HepG2 (cell line): ENCODE results near the gene ARFGAP3. TPM values are rescaled to one million over a fixed set of nuclear protein-coding genes. Genes with fewer than 3 reads are reported as not detected.
A peak's percentile ranks its signal among the peaks of the same experiment; 100 is the strongest.

Experiments used
- ETV6 ChIP-seq: sonication (generic); formaldehyde crosslinking; conservative IDR thresholded peaks from 2 replicates; pipeline ENCODE4 v1.4.0; 2020; ENCODE audit warnings: missing genetic modification reagents
- SRY ChIP-seq: sonication (generic); formaldehyde crosslinking; IDR thresholded peaks from 2 replicates; pipeline ENCODE4 v1.8.0; 2022; ENCODE audit warnings: mild to moderate bottlenecking, missing genetic modification reagents
- TBP ChIP-seq: sonication (generic); formaldehyde crosslinking; IDR thresholded peaks from 2 replicates; pipeline ENCODE4 v1.5.0; 2020; ENCODE audit warnings: missing genetic modification reagents
- ZBTB20 ChIP-seq: sonication (generic); formaldehyde crosslinking; IDR thresholded peaks from 2 replicates; pipeline ENCODE4 v1.8.1; 2023; ENCODE audit warnings: missing genetic modification reagents, low read depth, mild to moderate bottlenecking, borderline replicate concordance
- ZBTB8A ChIP-seq: sonication (generic); formaldehyde crosslinking; IDR thresholded peaks from 2 replicates; pipeline ENCODE4 v1.4.0; 2020; ENCODE audit warnings: mild to moderate bottlenecking, low read depth, missing genetic modification reagents, borderline replicate concordance
- ZNF382 ChIP-seq: sonication (generic); formaldehyde crosslinking; IDR thresholded peaks from 2 replicates; pipeline ENCODE4 v1.5.0; 2020; ENCODE audit warnings: missing genetic modification reagents, mild to moderate bottlenecking, borderline replicate concordance
- polyA plus RNA-seq, 8 experiments: library from polyadenylated mRNA; depleted of rRNA in 3 of 8; stranded (reverse) in 7 of 8; unstranded in 1 of 8; fragments of >200 nt; fragmentation: Illumina TruSeq in 4 of 8; extraction: Trizol in 4 of 8; gene quantifications; 2 replicates each; pipeline versions ENCODE4 v1.2.1 to v1.2.3, GENCODE V29; 2011 to 2016; ENCODE audit warnings: low read depth in 4 of 8, missing spikeins in 1 of 8, mixed read lengths in 1 of 8; ENCODE audit not compliant: insufficient read depth in 1 of 8
- total RNA-seq, 5 experiments: library from RNA; depleted of rRNA; stranded (reverse); fragments of >200 nt; fragmentation: Illumina TruSeq; extraction: Trizol; gene quantifications; 2 replicates each; pipeline ENCODE4 v1.2.3, GENCODE V29; 2016; ENCODE audit warnings: low read depth in 1 of 5
- TF ChIP-seq, protein P1 (sequence below): sonication (generic); formaldehyde crosslinking; IDR thresholded peaks from 2 replicates; pipeline ENCODE4 v1.8.0; 2022; ENCODE audit warnings: mild to moderate bottlenecking, missing genetic modification reagents, borderline replicate concordance
- TF ChIP-seq, protein P2 (sequence below): sonication (generic); formaldehyde crosslinking; IDR thresholded peaks from 2 replicates; pipeline ENCODE4 v1.5.1; 2020; ENCODE audit warnings: mild to moderate bottlenecking, moderate library complexity, missing genetic modification reagents
- TF ChIP-seq, protein P3 (sequence below): sonication (generic); formaldehyde crosslinking; IDR thresholded peaks from 2 replicates; pipeline ENCODE4 v1.8.0; 2023; ENCODE audit warnings: mild to moderate bottlenecking, missing genetic modification reagents
- TF ChIP-seq, protein P4 (sequence below): sonication (generic); formaldehyde crosslinking; IDR thresholded peaks from 2 replicates; pipeline ENCODE4 v1.4.0; 2020; ENCODE audit warnings: missing genetic modification reagents
- TF ChIP-seq, protein P5 (sequence below): sonication (generic); formaldehyde crosslinking; IDR thresholded peaks from 2 replicates; pipeline ENCODE4 v1.5.1; 2020; ENCODE audit warnings: missing genetic modification reagents, mild to moderate bottlenecking, borderline replicate concordance
- TF ChIP-seq, protein P6 (sequence below): sonication (generic); formaldehyde crosslinking; IDR thresholded peaks from 2 replicates; pipeline ENCODE4 v1.8.0; 2022; ENCODE audit warnings: missing genetic modification reagents, mild to moderate bottlenecking, inconsistent platforms, borderline replicate concordance
- TF ChIP-seq, protein P7 (sequence below): sonication (generic); formaldehyde crosslinking; IDR thresholded peaks from 2 replicates; pipeline ENCODE4 v1.4.0; 2020; ENCODE audit warnings: missing genetic modification reagents, mild to moderate bottlenecking, borderline replicate concordance

ARFGAP3 gene
- total and polyA plus RNA-seq, 2 of the 13 experiments (the other 11 are each of a cell fraction or from before 2014, with no cell fraction given): 41.7 to 61.6 TPM

DNA sequence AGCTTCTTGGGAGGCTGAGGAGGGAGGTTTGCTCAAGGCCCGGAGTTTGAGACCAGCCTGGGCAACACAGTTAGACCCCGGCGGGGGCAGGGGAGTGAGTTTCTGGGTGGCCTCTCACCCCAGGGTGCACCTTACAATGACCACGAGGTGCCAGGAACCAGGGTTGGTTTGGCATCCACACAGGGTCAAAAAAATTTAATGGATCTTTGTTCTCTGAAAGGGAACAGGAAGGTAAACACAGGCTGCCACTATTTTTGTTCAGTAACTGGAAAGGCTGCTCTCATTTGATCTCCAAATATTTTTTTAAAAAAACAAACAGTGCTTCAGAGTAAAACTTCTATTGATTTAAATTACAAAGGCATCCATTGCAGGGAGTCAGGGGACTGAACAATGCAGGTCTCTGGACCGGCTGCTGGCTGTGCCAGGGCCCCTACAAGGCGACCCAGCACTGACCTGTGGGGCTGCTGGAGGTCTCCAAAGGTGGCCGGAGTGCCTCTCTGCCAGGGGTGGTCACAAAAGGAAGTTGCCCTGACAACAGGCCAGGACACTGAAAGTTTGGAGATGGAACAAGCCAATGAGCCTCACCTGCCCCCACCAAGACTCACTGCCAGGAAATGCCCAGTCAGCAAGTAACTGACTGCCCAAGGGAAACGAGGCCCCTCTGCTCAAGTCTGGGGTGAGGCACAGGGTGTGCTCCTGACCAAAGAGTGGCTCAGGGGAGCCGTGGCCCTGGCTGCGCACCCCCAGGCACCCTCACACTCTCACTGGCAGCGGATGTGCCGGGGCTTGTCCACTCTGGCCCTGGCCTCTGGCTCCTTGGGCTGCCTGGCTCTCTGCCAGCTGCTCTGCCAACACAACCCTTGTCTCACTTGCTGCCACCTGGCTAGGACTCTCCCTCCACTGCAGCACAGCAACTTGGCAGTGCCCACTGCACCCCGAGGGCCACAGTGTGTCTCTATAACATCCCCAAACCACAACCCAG, 51.8 kb downstream of the ARFGAP3 start (continued):
- TF ChIP-seq, protein P1, sequence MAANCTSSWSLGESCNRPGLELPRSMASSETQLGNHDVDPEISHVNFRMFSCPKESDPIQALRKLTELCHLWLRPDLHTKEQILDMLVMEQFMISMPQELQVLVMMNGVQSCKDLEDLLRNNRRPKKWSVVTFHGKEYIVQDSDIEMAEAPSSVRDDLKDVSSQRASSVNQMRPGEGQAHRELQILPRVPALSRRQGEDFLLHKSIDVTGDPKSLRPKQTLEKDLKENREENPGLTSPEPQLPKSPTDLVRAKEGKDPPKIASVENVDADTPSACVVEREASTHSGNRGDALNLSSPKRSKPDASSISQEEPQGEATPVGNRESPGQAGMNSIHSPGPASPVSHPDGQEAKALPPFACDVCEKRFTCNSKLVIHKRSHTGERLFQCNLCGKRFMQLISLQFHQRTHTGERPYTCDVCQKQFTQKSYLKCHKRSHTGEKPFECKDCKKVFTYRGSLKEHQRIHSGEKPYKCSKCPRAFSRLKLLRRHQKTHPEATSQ: no peak
- TF ChIP-seq, protein P2, sequence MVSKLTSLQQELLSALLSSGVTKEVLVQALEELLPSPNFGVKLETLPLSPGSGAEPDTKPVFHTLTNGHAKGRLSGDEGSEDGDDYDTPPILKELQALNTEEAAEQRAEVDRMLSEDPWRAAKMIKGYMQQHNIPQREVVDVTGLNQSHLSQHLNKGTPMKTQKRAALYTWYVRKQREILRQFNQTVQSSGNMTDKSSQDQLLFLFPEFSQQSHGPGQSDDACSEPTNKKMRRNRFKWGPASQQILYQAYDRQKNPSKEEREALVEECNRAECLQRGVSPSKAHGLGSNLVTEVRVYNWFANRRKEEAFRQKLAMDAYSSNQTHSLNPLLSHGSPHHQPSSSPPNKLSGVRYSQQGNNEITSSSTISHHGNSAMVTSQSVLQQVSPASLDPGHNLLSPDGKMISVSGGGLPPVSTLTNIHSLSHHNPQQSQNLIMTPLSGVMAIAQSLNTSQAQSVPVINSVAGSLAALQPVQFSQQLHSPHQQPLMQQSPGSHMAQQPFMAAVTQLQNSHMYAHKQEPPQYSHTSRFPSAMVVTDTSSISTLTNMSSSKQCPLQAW (CRISPR knock-in tag): 0 out of 2 replicates have a peak, but pooled peaks have one; percentile 10
- TF ChIP-seq, protein P3, sequence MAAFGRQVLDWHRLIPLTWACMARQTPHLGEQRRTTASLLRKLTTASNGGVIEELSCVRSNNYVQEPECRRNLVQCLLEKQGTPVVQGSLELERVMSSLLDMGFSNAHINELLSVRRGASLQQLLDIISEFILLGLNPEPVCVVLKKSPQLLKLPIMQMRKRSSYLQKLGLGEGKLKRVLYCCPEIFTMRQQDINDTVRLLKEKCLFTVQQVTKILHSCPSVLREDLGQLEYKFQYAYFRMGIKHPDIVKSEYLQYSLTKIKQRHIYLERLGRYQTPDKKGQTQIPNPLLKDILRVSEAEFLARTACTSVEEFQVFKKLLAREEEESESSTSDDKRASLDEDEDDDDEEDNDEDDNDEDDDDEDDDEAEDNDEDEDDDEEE (CRISPR knock-in tag): 0 out of 2 replicates have a peak, but pooled peaks have one; percentile 7
- TF ChIP-seq, protein P4, sequence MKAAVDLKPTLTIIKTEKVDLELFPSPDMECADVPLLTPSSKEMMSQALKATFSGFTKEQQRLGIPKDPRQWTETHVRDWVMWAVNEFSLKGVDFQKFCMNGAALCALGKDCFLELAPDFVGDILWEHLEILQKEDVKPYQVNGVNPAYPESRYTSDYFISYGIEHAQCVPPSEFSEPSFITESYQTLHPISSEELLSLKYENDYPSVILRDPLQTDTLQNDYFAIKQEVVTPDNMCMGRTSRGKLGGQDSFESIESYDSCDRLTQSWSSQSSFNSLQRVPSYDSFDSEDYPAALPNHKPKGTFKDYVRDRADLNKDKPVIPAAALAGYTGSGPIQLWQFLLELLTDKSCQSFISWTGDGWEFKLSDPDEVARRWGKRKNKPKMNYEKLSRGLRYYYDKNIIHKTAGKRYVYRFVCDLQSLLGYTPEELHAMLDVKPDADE: no peak
- TF ChIP-seq ZBTB20 (CRISPR knock-in tag): 0 out of 2 replicates have a peak, but pooled peaks have one; percentile 17
- TF ChIP-seq ETV6 (CRISPR knock-in tag): no peak
- TF ChIP-seq ZNF382 (CRISPR knock-in tag): no peak
- no peak for TF ChIP-seq ZBTB8A
- TF ChIP-seq TBP (CRISPR knock-in tag): no peak
- TF ChIP-seq, protein P5, sequence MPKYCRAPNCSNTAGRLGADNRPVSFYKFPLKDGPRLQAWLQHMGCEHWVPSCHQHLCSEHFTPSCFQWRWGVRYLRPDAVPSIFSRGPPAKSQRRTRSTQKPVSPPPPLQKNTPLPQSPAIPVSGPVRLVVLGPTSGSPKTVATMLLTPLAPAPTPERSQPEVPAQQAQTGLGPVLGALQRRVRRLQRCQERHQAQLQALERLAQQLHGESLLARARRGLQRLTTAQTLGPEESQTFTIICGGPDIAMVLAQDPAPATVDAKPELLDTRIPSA (CRISPR knock-in tag): no peak
- TF ChIP-seq SRY (CRISPR knock-in tag): peak; percentile 58; the same call in 1 of the 2 replicates
- TF ChIP-seq, protein P6, sequence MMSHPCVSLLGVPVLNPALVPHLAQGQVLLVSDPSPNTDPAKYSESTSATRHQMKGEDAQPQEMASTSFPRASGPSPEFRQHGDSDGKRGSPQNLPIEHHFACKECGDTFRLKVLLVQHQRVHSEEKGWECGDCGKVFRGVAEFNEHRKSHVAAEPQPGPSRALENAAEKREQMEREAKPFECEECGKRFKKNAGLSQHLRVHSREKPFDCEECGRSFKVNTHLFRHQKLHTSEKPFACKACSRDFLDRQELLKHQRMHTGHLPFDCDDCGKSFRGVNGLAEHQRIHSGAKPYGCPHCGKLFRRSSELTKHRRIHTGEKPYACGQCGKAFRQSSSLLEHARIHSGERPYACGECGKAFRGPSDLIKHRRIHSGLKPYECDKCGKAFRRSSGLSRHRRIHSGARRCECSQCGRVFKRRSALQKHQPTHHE (CRISPR knock-in tag): no peak; the same call in 1 of the 2 replicates
- TF ChIP-seq, protein P7, sequence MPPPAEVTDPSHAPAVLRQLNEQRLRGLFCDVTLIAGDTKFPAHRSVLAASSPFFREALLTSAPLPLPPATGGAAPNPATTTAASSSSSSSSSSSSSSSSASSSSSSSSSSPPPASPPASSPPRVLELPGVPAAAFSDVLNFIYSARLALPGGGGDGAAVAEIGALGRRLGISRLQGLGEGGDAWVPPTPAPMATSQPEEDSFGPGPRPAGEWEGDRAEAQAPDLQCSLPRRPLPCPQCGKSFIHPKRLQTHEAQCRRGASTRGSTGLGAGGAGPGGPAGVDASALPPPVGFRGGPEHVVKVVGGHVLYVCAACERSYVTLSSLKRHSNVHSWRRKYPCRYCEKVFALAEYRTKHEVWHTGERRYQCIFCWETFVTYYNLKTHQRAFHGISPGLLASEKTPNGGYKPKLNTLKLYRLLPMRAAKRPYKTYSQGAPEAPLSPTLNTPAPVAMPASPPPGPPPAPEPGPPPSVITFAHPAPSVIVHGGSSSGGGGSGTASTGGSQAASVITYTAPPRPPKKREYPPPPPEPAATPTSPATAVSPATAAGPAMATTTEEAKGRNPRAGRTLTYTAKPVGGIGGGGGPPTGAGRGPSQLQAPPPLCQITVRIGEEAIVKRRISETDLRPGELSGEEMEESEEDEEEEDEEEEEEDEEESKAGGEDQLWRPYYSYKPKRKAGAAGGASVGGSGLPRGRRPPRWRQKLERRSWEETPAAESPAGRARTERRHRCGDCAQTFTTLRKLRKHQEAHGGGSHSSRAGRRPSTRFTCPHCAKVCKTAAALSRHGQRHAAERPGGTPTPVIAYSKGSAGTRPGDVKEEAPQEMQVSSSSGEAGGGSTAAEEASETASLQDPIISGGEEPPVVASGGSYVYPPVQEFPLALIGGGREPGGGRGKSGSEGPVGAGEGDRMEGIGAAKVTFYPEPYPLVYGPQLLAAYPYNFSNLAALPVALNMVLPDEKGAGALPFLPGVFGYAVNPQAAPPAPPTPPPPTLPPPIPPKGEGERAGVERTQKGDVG (CRISPR knock-in tag): no peak
